22Rv1 (cell line): ENCODE data around the gene NPTX1.

Experiments
- H3K27ac ChIP-seq: fragments of 450-650 bp; 2 replicates; pipeline ENCODE4 v1.5.1; 2017
- CTCF ChIP-seq: fragments of 450-650 bp; IDR thresholded peaks from 2 replicates; pipeline ENCODE4 v1.5.1; 2017; ENCODE audit warnings: mild to moderate bottlenecking
- ZFX ChIP-seq: fragments of 450-650 bp; IDR thresholded peaks from 2 replicates; pipeline ENCODE4 v1.6.1; 2017; ENCODE audit warnings: antibody characterized with exemption, borderline replicate concordance

NPTX1 gene

GRCh38 chr17:80445726-80446110 is 30.7 kb downstream of the NPTX1 start:
- no peak overlapping the region for H3K27ac ChIP-seq
- no peak for TF ChIP-seq CTCF
- TF ChIP-seq ZFX = no peak

- TF ChIP-seq CTCF (no peak), ZFX (no peak)
- no peak overlapping the region for H3K27ac ChIP-seq
Measured at GRCh38 chr17:80445007-80445725, 31.2 kb downstream of the NPTX1 start.

- H3K27ac ChIP-seq = no peak overlapping the region
- TF ChIP-seq ZFX (no peak), CTCF (no peak)
Measured at GRCh38 chr17:80444644-80444979, 31.8 kb downstream of the NPTX1 start.

GRCh38 chr17:80443916-80444643 is 32.3 kb downstream of the NPTX1 start:
- H3K27ac ChIP-seq = no peak overlapping the region
- no peak for TF ChIP-seq CTCF
- TF ChIP-seq ZFX = no peak

- no peak overlapping the region for H3K27ac ChIP-seq
- no peak for TF ChIP-seq ZFX
- TF ChIP-seq CTCF = no peak
Measured at GRCh38 chr17:80443498-80443897, 32.9 kb downstream of the NPTX1 start.

- H3K27ac ChIP-seq = no peak overlapping the region
- no peak for TF ChIP-seq ZFX
- TF ChIP-seq CTCF = no peak
Measured at GRCh38 chr17:80442764-80443163, 33.6 kb downstream of the NPTX1 start.

GRCh38 chr17:80442323-80442659 is 34.1 kb downstream of the NPTX1 start:
- TF ChIP-seq CTCF (no peak), ZFX (no peak)
- no peak overlapping the region for H3K27ac ChIP-seq
